ENCODE measurements around the gene SORBS1.

DNA sequence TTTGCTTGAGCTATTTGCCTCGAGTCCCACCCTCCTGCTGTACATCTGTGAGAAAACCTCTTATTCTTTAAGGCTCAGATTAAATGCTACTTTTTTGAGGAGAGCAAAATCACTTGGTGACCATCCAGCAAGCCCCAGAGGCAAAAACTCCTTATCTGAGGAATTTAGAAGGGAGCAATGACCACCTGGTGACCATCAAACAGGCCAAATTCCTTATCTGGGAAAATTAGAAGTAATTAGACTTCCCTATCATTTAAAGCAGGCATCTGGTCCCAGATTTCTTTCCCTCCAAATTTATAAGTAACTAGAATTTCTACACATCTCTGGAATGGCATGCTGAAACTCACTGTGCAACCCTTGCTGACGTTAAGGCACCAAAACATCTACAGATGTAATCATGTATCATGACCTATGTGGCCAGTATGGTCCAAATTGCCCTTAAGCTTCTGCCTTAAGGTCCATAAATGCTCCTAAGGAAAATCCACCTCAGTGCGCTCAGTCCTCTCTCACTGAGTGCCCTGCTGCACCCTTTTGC, 229.5 kb downstream of the SORBS1 start:
- TF ChIP-seq, protein P1, sequence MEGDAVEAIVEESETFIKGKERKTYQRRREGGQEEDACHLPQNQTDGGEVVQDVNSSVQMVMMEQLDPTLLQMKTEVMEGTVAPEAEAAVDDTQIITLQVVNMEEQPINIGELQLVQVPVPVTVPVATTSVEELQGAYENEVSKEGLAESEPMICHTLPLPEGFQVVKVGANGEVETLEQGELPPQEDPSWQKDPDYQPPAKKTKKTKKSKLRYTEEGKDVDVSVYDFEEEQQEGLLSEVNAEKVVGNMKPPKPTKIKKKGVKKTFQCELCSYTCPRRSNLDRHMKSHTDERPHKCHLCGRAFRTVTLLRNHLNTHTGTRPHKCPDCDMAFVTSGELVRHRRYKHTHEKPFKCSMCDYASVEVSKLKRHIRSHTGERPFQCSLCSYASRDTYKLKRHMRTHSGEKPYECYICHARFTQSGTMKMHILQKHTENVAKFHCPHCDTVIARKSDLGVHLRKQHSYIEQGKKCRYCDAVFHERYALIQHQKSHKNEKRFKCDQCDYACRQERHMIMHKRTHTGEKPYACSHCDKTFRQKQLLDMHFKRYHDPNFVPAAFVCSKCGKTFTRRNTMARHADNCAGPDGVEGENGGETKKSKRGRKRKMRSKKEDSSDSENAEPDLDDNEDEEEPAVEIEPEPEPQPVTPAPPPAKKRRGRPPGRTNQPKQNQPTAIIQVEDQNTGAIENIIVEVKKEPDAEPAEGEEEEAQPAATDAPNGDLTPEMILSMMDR (IDR thresholded peaks at IDR 0.05), result no peak
- TF ChIP-seq EZH2 (IDR thresholded peaks at IDR 0.05; ENCODE audit: borderline replicate concordance, insufficient read depth, low read depth, low read length, poor library complexity, severe bottlenecking), result no peak
